CD4-positive, alpha-beta T cell (primary cell): ENCODE measurements around the gene CLCA2. TPM values are rescaled to one million over a fixed set of nuclear protein-coding genes. Genes with fewer than 3 reads are reported as not detected.

Experiments used
- ATAC-seq: fragments of 200-7000 bp; cut with Tn5 transposase; one replicate; pipeline ENCODE4 v1.10.0; 2022; ENCODE audit warnings: mild to moderate bottlenecking; ENCODE audit not compliant: poor library complexity
- CTCF ChIA-PET: fragments of 350-600 bp; sonication (Branson Sonifier 250); formaldehyde crosslinking; loops from one replicate; lab custom pipeline; 2021; ENCODE audit warnings: antibody characterized with exemption, inconsistent platforms; lab: Charles Lee
- POLR2A ChIA-PET: fragments of 350-600 bp; sonication (Branson Sonifier 250); formaldehyde crosslinking; loops from one replicate; lab custom pipeline; 2021; ENCODE audit warnings: antibody characterized with exemption, inconsistent platforms; lab: Charles Lee
- DNase-seq, 14 experiments: peaks; one replicate each; pipeline ENCODE4 v3.0.0-alpha.2; 2013 to 2020; ENCODE audit warnings: mixed read lengths in 2 of 14
- H3K27ac ChIP-seq, 2 donors: one replicate each; pipeline versions ENCODE4 v1.5.1 to v1.7.0; 2013; ENCODE audit warnings: low read length in 2 of 2, low read depth in 1 of 2, mild to moderate bottlenecking in 1 of 2
- H3K27me3 ChIP-seq, 2 experiments: 1 replicate in 1 of 2; 2 replicates in 1 of 2; pipeline versions ENCODE4 v1.6.1 to v1.7.0; 2013; ENCODE audit warnings: low read length in 2 of 2, control low read depth in 1 of 2, mild to moderate bottlenecking in 1 of 2, moderate library complexity in 1 of 2; ENCODE audit not compliant: insufficient read depth in 2 of 2, control insufficient read depth in 1 of 2
- H3K36me3 ChIP-seq: one replicate; pipeline ENCODE4 v1.6.1; 2013; ENCODE audit warnings: low read length, control low read depth; ENCODE audit not compliant: insufficient read depth
- H3K4me1 ChIP-seq: one replicate; pipeline ENCODE4 v1.6.1; 2013; ENCODE audit warnings: low read length, control low read depth; ENCODE audit not compliant: insufficient read depth
- H3K4me3 ChIP-seq: one replicate; pipeline ENCODE4 v1.5.1; 2013; ENCODE audit warnings: mild to moderate bottlenecking, low read length, moderate library complexity
- H3K9me3 ChIP-seq, 2 experiments: 1 replicate in 1 of 2; 2 replicates in 1 of 2; pipeline versions ENCODE4 v1.6.1 to v1.7.0; 2013; ENCODE audit warnings: low read length in 2 of 2, mild to moderate bottlenecking in 2 of 2, control low read depth in 1 of 2, moderate library complexity in 1 of 2; ENCODE audit not compliant: control insufficient read depth in 1 of 2, insufficient read depth in 1 of 2
- H3K27ac Mint-ChIP-seq: one replicate; pipeline ENCODE4 v1.8.0; 2020; ENCODE audit warnings: mixed read lengths
- H3K27me3 Mint-ChIP-seq: one replicate; pipeline ENCODE4 v1.8.0; 2021; ENCODE audit warnings: mixed read lengths
- H3K36me3 Mint-ChIP-seq: one replicate; pipeline ENCODE4 v1.8.0; 2021; ENCODE audit warnings: low read depth, mixed read lengths
- H3K4me1 Mint-ChIP-seq: one replicate; pipeline ENCODE4 v1.8.0; 2021; ENCODE audit warnings: low read depth, mixed read lengths
- H3K4me3 Mint-ChIP-seq: one replicate; pipeline ENCODE4 v1.8.0; 2020; ENCODE audit warnings: mild to moderate bottlenecking, mixed read lengths
- H3K9me3 Mint-ChIP-seq: one replicate; pipeline ENCODE4 v1.8.0; 2020; ENCODE audit warnings: mixed read lengths
- CTCF ChIP-seq: fragments of 200-600 bp; IDR thresholded peaks from one replicate; pipeline ENCODE4 v1.8.0; 2022; ENCODE audit warnings: antibody characterized with exemption, mild to moderate bottlenecking
- intact Hi-C, 2 experiments: fragments of 100-400 bp; cut with DNase I in 1 of 2; cut with micrococcal nuclease in 1 of 2; formaldehyde crosslinking; loops; one replicate each; pipeline versions ENCODE4 v1.15.1 to v1.9.0; 2023 to 2025; cut with DNase I, micrococcal nuclease
- total RNA-seq, 174 experiments: library from RNA in 2 of 174; stranded (reverse) in 2 of 174; gene quantifications; one replicate each; pipeline ENCODE4 v1.2.3 and lab custom pipeline; 2021 to 2026

Gene CLCA2
- total RNA-seq, 2 experiments from 2014 or later: not detected

- DNase-seq (no peak), ATAC-seq (no peak)
- Mint-ChIP-seq H3K27me3 (no peaks in the 10 kb centered on the region), H3K27ac (no peak overlapping the region), H3K4me1 (no peaks in the 10 kb centered on the region), H3K9me3 (no peaks in the 10 kb centered on the region), H3K36me3 (no peaks in the 10 kb centered on the region), H3K4me3 (no peak overlapping the region)
- H3K27me3 ChIP-seq: no peaks in the 10 kb centered on the region
- no peaks in the 10 kb centered on the region for H3K9me3 ChIP-seq
- H3K4me3 ChIP-seq: no peak overlapping the region
- no peaks in the 10 kb centered on the region for H3K4me1 ChIP-seq
- ChIA-PET POLR2A (no interaction called here), CTCF (no interaction called here)
- no peak for TF ChIP-seq CTCF
- intact Hi-C loops: loop anchor here (10.0 kb wide), 1 partner anchor 607 kb away; no protein-coding TSS in a partner anchor
- no peak overlapping the region for H3K27ac ChIP-seq
- no peaks in the 10 kb centered on the region for H3K36me3 ChIP-seq
Measured at GRCh38 chr1:86477682-86478081, 53.7 kb downstream of the CLCA2 start.

GRCh38 chr1:86478416-86479156 lies 54.6 kb downstream of the CLCA2 start:
- no peak overlapping the region for H3K27ac Mint-ChIP-seq
- Histone ChIP-seq H3K27me3 (no peaks in the 10 kb centered on the region), H3K9me3 (no peaks in the 10 kb centered on the region), H3K36me3 (no peaks in the 10 kb centered on the region), H3K4me1 (no peaks in the 10 kb centered on the region), H3K4me3 (no peak overlapping the region), H3K27ac (no peak overlapping the region)
- H3K36me3 Mint-ChIP-seq: no peaks in the 10 kb centered on the region
- ChIA-PET POLR2A (no interaction called here), CTCF (no interaction called here)
- DNase-seq (no peak), ATAC-seq (no peak)
- TF ChIP-seq CTCF: no peak
- H3K4me1 Mint-ChIP-seq: no peaks in the 10 kb centered on the region
- no peaks in the 10 kb centered on the region for H3K9me3 Mint-ChIP-seq
- no peak overlapping the region for H3K4me3 Mint-ChIP-seq
- intact Hi-C loops: loop anchor here (10.0 kb wide), 1 partner anchor 606 kb away; no protein-coding TSS in a partner anchor
- no peaks in the 10 kb centered on the region for H3K27me3 Mint-ChIP-seq

- H3K27ac Mint-ChIP-seq: no peak overlapping the region
- H3K4me1 Mint-ChIP-seq: no peaks in the 10 kb centered on the region
- no peak for DNase-seq
- TF ChIP-seq CTCF: no peak
- no peaks in the 10 kb centered on the region for H3K4me1 ChIP-seq
- no peaks in the 10 kb centered on the region for H3K36me3 ChIP-seq
- no peaks in the 10 kb centered on the region for H3K36me3 Mint-ChIP-seq
- POLR2A ChIA-PET: no interaction called here
- H3K27me3 ChIP-seq: no peaks in the 10 kb centered on the region
- H3K4me3 ChIP-seq: no peak overlapping the region
- intact Hi-C loops: no loop called here
- CTCF ChIA-PET: interaction anchor here (1.0 kb wide), 1 partner anchor 223 kb away, joined by 3 read pairs; no protein-coding TSS in a partner anchor
- no peak overlapping the region for H3K27ac ChIP-seq
- no peak overlapping the region for H3K4me3 Mint-ChIP-seq
- no peaks in the 10 kb centered on the region for H3K9me3 Mint-ChIP-seq
- H3K27me3 Mint-ChIP-seq: no peaks in the 10 kb centered on the region
- no peak for ATAC-seq
- H3K9me3 ChIP-seq: no peaks in the 10 kb centered on the region
Measured at GRCh38 chr1:86481966-86482365, 58.0 kb downstream of the CLCA2 start.
